SK-N-MC (cell line): ENCODE results near the gene ZNF394.

Experiments
- EZH2 ChIP-seq: fragments of 200-600 bp; sonication (generic); IDR thresholded peaks from one replicate; pipeline ENCODE4 v1.6.1; 2017; ENCODE audit warnings: antibody characterized with exemption
- FOXP2 ChIP-seq: optimal IDR thresholded peaks from 2 replicates; pipeline ENCODE3; 2011; ENCODE audit warnings: mild to moderate bottlenecking, moderate library complexity; ENCODE audit not compliant: insufficient read depth; ENCODE audit errors: extremely low read length, control extremely low read depth
- POLR2AphosphoS5 ChIP-seq: IDR thresholded peaks from 2 replicates; pipeline ENCODE4 v1.6.1; 2012; ENCODE audit warnings: mild to moderate bottlenecking, low read depth, low read length, borderline replicate concordance

DNA sequence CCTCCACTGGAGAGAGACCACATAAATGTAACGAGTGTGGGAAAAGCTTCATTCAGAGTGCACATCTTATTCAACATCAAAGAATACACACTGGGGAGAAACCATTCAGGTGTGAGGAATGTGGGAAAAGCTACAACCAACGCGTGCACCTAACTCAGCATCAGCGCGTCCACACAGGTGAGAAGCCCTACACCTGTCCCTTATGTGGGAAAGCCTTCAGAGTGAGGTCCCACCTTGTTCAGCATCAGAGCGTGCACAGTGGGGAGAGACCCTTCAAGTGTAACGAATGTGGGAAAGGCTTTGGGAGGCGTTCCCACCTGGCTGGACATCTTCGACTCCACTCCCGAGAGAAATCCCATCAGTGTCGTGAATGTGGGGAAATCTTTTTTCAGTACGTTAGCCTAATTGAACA, 31.3 kb upstream of the ZNF394 start:
- TF ChIP-seq EZH2 (no peak), POLR2AphosphoS5 (no peak), FOXP2 (no peak)
